ENCODE data around the gene EPPIN.

GRCh38 chr20:45518282-45518681, 28.9 kb downstream of the EPPIN start:
- TF ChIP-seq CTCF (IDR thresholded peaks at IDR 0.05) (no peak), EZH2 (IDR thresholded peaks at IDR 0.05; ENCODE audit: borderline replicate concordance, insufficient read depth, low read depth, low read length, poor library complexity, severe bottlenecking) (no peak)

Measured in B cell (primary cell).